ENCODE data around the gene BACE2. TPM values are rescaled to one million over a fixed set of nuclear protein-coding genes. Genes with fewer than 3 reads are reported as not detected.

The BACE2 gene
- total and polyA plus RNA-seq, 2 donors (not counting 1 experiment from before 2014, with no cell fraction given) = 18.4 to 40.8 TPM

DNA sequence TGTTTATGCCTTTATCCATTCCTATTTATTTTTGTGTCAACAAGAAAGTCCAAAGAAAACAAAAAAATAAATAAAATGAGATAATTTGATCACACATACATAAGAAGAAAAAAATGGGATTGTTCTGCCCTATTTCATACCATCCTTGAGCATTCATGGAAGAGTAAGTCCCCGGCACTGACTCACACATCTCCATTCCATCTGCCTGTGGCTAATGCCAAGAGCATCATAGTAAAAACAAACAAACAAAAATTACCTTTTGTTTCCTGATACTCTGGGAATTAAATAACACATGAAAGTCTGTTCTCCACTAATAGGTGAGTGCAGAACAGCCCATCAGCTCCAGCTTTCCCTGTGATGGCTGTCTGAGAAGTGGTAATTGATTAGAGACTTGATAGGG is 48.1 kb upstream of the BACE2 start:
- no peak for DNase-seq
- no peak for ATAC-seq (ENCODE audit: low read depth)

DNA sequence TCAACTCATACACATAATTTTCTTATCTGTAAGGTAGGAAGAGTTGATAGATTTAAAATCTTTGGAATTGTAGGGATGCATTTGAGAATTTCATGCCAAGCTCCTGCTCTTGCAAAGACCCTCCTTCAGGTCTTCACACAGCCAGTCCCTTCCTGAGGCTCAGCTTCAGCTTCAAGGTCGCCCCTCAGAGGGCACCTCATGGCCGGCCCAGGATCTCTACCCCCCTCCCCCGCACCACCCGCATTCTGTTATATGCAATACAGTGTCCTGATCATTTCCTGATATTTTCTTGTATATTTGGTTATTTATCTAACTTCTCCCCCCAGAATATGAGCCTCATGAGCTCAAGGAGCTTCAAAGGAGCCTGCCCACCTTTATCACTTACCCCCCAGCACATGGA is 47.0 kb upstream of the BACE2 start:
- intact Hi-C loops (cut with micrococcal nuclease) = loop anchor here (5.0 kb wide), 1 partner anchor 341 kb away; no protein-coding TSS in a partner anchor
- H3K27ac Mint-ChIP-seq = no peak overlapping the region
- no peak overlapping the region for H3K4me3 ChIP-seq (ENCODE audit: control extremely low read depth in 1 of 5, extremely low read depth in 1 of 5, insufficient read depth in 1 of 5, low read depth in 2 of 5, low read length in 4 of 5)

More for the DNA sequence above, 48.1 kb upstream of the BACE2 start:
- intact Hi-C loops (cut with micrococcal nuclease) = loop anchor here (5.0 kb wide), 1 partner anchor 342 kb away; no protein-coding TSS in a partner anchor
- POLR2A ChIA-PET = no interaction called here
- TF ChIP-seq, protein P1, sequence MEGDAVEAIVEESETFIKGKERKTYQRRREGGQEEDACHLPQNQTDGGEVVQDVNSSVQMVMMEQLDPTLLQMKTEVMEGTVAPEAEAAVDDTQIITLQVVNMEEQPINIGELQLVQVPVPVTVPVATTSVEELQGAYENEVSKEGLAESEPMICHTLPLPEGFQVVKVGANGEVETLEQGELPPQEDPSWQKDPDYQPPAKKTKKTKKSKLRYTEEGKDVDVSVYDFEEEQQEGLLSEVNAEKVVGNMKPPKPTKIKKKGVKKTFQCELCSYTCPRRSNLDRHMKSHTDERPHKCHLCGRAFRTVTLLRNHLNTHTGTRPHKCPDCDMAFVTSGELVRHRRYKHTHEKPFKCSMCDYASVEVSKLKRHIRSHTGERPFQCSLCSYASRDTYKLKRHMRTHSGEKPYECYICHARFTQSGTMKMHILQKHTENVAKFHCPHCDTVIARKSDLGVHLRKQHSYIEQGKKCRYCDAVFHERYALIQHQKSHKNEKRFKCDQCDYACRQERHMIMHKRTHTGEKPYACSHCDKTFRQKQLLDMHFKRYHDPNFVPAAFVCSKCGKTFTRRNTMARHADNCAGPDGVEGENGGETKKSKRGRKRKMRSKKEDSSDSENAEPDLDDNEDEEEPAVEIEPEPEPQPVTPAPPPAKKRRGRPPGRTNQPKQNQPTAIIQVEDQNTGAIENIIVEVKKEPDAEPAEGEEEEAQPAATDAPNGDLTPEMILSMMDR (IDR thresholded peaks at IDR 0.05) = no peak
- TF ChIP-seq EZH2 (IDR thresholded peaks at IDR 0.05; ENCODE audit: borderline replicate concordance, insufficient read depth, low read depth, low read length, poor library complexity, severe bottlenecking) = no peak
- 100% methylated on average over 1 of the region's 1 CpG for WGBS (ENCODE audit: insufficient coverage)
- Histone ChIP-seq H3K9ac (ENCODE audit: low read length) (no peak overlapping the region), H3K4me2 (replicated peaks; ENCODE audit: low read depth, low read length, poor library complexity, severe bottlenecking) (no peak overlapping the region), H3K36me3 (replicated peaks in 1 of 2; ENCODE audit: control extremely low read depth in 1 of 2, control insufficient read depth in 1 of 2, extremely low read depth in 1 of 2, insufficient read depth in 2 of 2, low read length in 1 of 2) (no peaks in the 10 kb centered on the region), H3K27me3 (replicated peaks in 1 of 4; ENCODE audit: control extremely low read depth in 1 of 4, control insufficient read depth in 3 of 4, insufficient read depth in 4 of 4, low read length in 3 of 4) (peaks cover 0 to 3% (median 0%) of the 10 kb centered on the region in 4 experiments), H3K4me3 (ENCODE audit: control extremely low read depth in 1 of 5, extremely low read depth in 1 of 5, insufficient read depth in 1 of 5, low read depth in 2 of 5, low read length in 4 of 5) (no peak overlapping the region), H3K79me2 (ENCODE audit: control insufficient read depth, insufficient read depth, low read length) (no peaks in the 10 kb centered on the region), H3K27ac (ENCODE audit: low read length in 2 of 2) (no peak overlapping the region), H3K9me3 (ENCODE audit: control extremely low read depth in 1 of 3, control insufficient read depth in 2 of 3, insufficient read depth in 1 of 3, low read length in 2 of 3) (no peaks in the 10 kb centered on the region), H4K20me1 (ENCODE audit: control insufficient read depth, insufficient read depth, low read length, poor library complexity, severe bottlenecking) (no peaks in the 10 kb centered on the region), H3K4me1 (ENCODE audit: control insufficient read depth in 2 of 2, insufficient read depth in 2 of 2, low read length in 2 of 2) (no peaks in the 10 kb centered on the region), H2AFZ (ENCODE audit: insufficient read depth, low read depth, low read length, poor library complexity, severe bottlenecking) (no peak overlapping the region)
- no peak overlapping the region for H3K4me3 Mint-ChIP-seq
- H3K27ac Mint-ChIP-seq = no peak overlapping the region
- H3K4me1 Mint-ChIP-seq = no peaks in the 10 kb centered on the region
- H3K27me3 Mint-ChIP-seq = peaks cover 22% of the 10 kb centered on the region
- CTCF ChIA-PET = no interaction called here
- H3K9me3 Mint-ChIP-seq (ENCODE audit: insufficient read depth) = no peaks in the 10 kb centered on the region

More for the DNA sequence above, 47.0 kb upstream of the BACE2 start:
- no peak for TF ChIP-seq EZH2 (IDR thresholded peaks at IDR 0.05; ENCODE audit: borderline replicate concordance, insufficient read depth, low read depth, low read length, poor library complexity, severe bottlenecking)
- TF ChIP-seq, protein P1 (IDR thresholded peaks at IDR 0.05) = no peak
- no peak for ATAC-seq (ENCODE audit: low read depth)
- Histone ChIP-seq H3K36me3 (replicated peaks in 1 of 2; ENCODE audit: control extremely low read depth in 1 of 2, control insufficient read depth in 1 of 2, extremely low read depth in 1 of 2, insufficient read depth in 2 of 2, low read length in 1 of 2) (no peaks in the 10 kb centered on the region), H3K9me3 (ENCODE audit: control extremely low read depth in 1 of 3, control insufficient read depth in 2 of 3, insufficient read depth in 1 of 3, low read length in 2 of 3) (no peaks in the 10 kb centered on the region), H4K20me1 (ENCODE audit: control insufficient read depth, insufficient read depth, low read length, poor library complexity, severe bottlenecking) (no peaks in the 10 kb centered on the region), H3K9ac (ENCODE audit: low read length) (no peak overlapping the region), H3K4me2 (replicated peaks; ENCODE audit: low read depth, low read length, poor library complexity, severe bottlenecking) (no peak overlapping the region), H3K4me1 (ENCODE audit: control insufficient read depth in 2 of 2, insufficient read depth in 2 of 2, low read length in 2 of 2) (no peaks in the 10 kb centered on the region), H3K79me2 (ENCODE audit: control insufficient read depth, insufficient read depth, low read length) (no peaks in the 10 kb centered on the region), H2AFZ (ENCODE audit: insufficient read depth, low read depth, low read length, poor library complexity, severe bottlenecking) (no peak overlapping the region), H3K27me3 (replicated peaks in 1 of 4; ENCODE audit: control extremely low read depth in 1 of 4, control insufficient read depth in 3 of 4, insufficient read depth in 4 of 4, low read length in 3 of 4) (peaks cover 0 to 3% (median 0%) of the 10 kb centered on the region in 4 experiments), H3K27ac (ENCODE audit: low read length in 2 of 2) (no peak overlapping the region)
- H3K4me1 Mint-ChIP-seq = no peaks in the 10 kb centered on the region
- DNase-seq = no peak
- ChIA-PET CTCF (interaction anchor here (0.7 to 1.1 kb wide), 2 partner anchors 50 to 95 kb away, joined by 3 read pairs; no protein-coding TSS in a partner anchor), POLR2A (no interaction called here)
- no peaks in the 10 kb centered on the region for H3K9me3 Mint-ChIP-seq (ENCODE audit: insufficient read depth)
- peaks cover 22% of the 10 kb centered on the region for H3K27me3 Mint-ChIP-seq
- 57% methylated on average over 1 of the region's 4 CpGs for WGBS (ENCODE audit: insufficient coverage)
- no peak overlapping the region for H3K4me3 Mint-ChIP-seq
